ENCODE data around the gene BROX. TPM values are rescaled to one million over a fixed set of nuclear protein-coding genes. Genes with fewer than 3 reads are reported as not detected.
"Not testable (repeated sequence)": the region's sequence is repeated elsewhere in the genome, so short reads cannot be mapped to it uniquely, and the experiment has no call there.

BROX gene, protein sequence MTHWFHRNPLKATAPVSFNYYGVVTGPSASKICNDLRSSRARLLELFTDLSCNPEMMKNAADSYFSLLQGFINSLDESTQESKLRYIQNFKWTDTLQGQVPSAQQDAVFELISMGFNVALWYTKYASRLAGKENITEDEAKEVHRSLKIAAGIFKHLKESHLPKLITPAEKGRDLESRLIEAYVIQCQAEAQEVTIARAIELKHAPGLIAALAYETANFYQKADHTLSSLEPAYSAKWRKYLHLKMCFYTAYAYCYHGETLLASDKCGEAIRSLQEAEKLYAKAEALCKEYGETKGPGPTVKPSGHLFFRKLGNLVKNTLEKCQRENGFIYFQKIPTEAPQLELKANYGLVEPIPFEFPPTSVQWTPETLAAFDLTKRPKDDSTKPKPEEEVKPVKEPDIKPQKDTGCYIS
- 56.0 and 67.7 TPM in 2 replicates for total RNA-seq
- polyA plus RNA-seq (2012) = 18.7 TPM

GRCh38 chr1:222712253-222713090 is at the start of gene BROX, which contains the start of gene AIDA:
Gene BROX, plus strand, starts transcription at chr1:222712564. Its CDS starts 3,136 bp downstream, at chr1:222715700.
Gene AIDA, minus strand, starts transcription at chr1:222712491. Its CDS starts 174 bp downstream, at chr1:222712317.
- DNase-seq (ENCODE audit: low read depth) = peak; percentile 93

GRCh38 chr1:222663431-222663934 is 48.9 kb upstream of the BROX start:
- DNase-seq (ENCODE audit: low read depth) = no peak

GRCh38 chr1:222665964-222666363 is 46.4 kb upstream of the BROX start:
- DNase-seq (ENCODE audit: low read depth) = peak; percentile 18

- DNase-seq (ENCODE audit: low read depth) = not testable (repeated sequence)
Observed at GRCh38 chr1:222668184-222668583, 44.2 kb upstream of the BROX start.

- DNase-seq (ENCODE audit: low read depth) = not testable (repeated sequence)
Observed at GRCh38 chr1:222669107-222669506, 43.3 kb upstream of the BROX start.

DNA sequence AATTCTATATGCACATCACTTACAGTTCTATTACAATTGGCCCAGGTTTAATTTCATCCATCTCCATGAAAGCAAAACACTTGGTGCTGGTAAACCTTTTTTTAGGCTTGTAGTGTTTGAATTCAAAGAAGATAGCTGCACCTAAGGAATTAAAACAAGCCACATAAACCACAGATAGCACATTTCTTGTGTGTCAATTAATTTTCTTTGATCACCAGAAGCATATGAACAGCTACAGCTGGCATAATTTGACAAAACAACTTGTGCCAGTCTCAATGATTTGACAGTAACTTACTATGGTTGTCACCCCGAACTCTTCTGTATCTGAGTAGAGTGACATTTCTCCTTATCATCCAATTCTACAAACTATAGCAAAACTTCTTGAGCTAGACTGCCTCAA is 42.3 kb upstream of the BROX start:
- no peak for DNase-seq (ENCODE audit: low read depth)

DNA sequence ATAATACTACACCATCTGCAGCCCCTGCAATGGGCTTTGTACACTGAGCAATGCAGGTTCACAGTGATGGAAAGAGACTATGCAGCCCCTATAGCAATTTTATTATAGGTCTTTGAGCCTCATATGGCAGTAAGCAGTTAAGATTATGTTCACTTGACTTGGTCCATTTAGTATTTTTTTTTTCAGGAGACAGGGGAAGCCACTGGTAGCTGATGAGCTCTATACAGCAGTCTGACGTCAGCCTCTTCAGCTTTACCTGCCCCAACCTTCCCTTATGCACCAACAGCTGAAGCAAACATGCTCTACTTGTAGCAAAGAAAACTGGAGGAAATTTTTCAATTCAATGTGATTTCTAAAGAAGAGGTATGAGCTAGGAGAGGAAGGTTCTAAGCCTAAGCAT is 32.3 kb upstream of the BROX start:
- no peak for DNase-seq (ENCODE audit: low read depth)

GRCh38 chr1:222691016-222691415 is 21.3 kb upstream of the BROX start:
- DNase-seq (ENCODE audit: low read depth) = no peak

DNA sequence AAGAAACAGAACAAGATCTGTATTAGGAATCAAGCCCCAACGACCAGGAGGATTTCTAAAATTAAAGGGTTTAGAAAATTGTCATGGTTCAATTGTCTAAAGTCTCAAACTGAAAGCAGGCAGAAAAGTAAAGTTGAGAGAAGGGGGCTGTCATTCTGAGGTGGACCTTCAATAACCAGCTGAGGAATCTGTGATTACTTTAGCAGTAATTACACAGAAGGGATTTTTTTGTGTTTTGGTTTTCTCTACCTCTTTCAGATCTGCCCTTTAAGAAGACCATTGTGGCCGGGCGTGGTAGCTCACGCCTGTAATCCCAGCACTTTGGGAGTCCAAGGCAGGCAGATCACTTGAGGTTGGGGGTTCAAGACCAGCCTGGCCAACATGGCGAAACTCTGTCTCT is 17.4 kb upstream of the BROX start:
- DNase-seq (ENCODE audit: low read depth) = no peak

GRCh38 chr1:222696741-222697140 is 15.6 kb upstream of the BROX start:
- no peak for DNase-seq (ENCODE audit: low read depth)

DNA sequence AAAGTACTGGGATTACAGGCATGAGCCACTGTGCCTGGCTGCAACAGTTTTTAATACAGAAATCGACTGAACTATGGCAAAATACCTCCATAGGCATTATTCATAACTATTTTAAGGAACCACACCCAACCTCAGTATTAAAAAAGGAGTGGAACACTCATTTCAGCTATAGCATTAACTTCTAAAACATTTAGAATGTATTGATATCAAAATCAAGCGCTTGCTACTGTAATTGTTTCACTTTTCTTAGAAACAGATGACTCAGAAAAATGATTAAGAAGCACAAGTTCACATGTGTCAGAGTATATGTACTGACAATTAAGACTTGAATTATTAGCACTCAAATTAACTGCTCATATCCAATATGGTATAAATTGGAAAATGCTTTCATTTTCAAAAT is 15.2 kb upstream of the BROX start:
- DNase-seq (ENCODE audit: low read depth) = no peak

- DNase-seq (ENCODE audit: low read depth) = peak; percentile 26
Observed at GRCh38 chr1:222697826-222698225, 14.5 kb upstream of the BROX start.

DNA sequence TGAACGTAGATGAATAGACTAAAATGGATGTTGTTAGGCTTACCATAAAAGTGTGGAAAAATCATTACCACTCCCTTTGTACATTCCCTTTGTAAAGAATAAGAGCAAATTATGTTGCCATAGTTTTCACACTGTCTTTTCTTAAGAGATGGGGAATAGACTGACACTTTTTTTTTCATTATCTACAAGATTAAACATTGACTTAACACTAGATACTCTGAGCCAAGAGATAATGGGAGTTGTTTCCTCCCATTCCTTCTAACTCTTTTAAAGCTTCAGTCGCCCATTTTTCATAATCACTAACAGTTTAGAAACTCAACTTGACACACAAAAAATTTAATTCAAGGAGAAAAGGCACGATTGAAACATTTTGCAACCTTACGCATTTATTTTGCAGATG is 10.2 kb upstream of the BROX start:
- no peak for DNase-seq (ENCODE audit: low read depth)

DNA sequence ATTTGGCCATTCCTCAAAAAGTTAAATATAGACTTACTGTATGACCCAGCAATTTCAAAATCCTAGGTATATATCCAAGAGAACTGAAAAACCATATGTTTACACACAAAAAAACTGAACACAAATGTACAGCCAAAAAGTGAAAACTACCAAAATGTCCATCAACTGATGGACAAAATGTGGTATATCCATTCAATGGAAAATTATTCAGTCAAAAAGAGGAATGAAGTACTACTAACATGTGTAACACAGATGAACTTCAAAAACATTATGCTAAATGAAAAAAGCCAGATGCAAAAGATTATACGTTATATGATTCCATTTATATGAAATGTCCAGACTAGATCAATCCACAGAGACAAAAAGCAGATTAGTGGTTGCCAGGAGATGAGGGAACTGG is 8.1 kb upstream of the BROX start:
- DNase-seq (ENCODE audit: low read depth) = no peak

DNA sequence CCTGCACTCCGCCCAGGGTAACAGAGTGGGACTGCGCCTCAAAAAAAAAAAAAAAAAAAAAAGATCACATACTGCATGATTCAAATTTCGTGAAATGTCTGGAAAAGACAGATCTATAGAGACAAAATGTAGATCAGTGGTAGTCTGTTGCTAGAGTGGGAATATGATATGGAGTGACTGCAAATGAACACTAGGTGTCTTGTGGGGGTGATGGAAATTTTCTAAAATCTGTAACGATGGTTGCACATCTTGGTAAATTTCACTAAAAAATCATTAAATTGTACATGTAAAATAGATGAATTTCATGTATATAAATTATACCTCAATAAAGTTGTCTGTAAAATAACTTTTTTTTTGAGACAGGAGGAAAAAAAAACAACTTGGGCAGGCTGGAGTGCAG is 5.5 kb upstream of the BROX start:
- DNase-seq (ENCODE audit: low read depth) = no peak

DNA sequence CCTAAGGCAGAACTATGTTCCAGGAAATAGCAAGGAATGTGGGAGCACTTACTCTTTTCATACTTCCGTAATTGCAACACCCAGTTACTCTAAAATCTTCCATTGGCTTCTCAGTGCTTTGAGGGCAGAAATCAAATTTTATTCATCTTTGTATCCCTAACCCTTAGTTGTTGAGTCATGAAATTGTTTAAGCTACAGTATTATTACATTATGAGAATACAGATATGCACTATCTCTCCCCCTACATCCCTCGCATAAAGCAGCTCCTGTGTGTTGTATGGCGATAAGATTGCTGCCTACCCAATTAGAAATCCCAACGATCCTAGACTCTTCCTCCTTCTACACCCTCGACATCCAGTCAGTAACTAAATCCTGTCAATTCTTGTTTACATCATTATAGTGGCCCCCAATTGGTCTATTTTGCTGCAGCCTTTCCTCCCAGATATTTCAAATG is 2.6 kb upstream of the BROX start:
- DNase-seq (ENCODE audit: low read depth) = no peak

GRCh38 chr1:222711319-222712252 is 778 bp upstream of the BROX start:
- DNase-seq (ENCODE audit: low read depth) = peak; percentile 71

DNA sequence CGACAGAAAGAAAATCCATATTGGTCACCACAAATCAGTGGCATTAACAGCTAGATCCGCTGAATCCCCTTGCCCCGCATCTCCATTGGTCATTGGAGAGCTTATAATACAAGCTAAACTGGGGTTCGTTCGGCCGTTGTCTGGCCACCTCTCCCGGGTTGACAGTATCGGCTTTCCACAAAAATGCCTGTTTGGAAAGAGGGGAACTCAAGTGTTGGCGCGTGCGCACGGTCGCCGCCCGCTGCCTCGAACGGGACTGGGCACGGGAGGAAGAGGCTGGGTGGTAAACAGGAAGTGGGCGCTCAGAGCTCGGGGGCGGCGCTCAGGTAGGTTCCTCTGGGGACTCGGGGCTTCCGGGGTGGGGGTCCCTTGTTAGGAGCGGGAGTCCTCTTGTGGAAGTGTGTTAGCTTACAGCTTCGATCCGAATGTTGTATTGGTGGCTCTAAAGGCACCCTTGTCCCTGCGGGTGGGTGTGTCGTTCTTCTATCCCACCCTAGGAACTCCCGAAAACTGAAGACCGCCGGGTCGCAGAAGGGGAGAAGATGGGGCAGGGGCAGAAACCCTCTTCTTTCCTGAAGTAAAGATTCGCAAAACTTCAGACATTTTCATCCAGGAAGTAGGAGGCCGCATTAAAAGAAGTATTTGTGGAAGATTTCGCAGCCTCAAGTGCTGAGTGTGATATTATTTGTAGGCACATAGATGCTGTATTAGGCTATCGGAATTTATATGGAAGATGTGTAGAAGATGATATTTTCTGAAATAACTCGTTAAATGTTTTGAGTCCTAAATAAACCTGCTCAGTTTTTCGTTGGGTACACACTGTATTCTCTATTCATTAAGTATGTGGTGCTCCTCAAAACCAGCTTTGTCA is 962 bp downstream of the BROX start:
- peak; percentile 98 for DNase-seq (ENCODE audit: low read depth)

DNA sequence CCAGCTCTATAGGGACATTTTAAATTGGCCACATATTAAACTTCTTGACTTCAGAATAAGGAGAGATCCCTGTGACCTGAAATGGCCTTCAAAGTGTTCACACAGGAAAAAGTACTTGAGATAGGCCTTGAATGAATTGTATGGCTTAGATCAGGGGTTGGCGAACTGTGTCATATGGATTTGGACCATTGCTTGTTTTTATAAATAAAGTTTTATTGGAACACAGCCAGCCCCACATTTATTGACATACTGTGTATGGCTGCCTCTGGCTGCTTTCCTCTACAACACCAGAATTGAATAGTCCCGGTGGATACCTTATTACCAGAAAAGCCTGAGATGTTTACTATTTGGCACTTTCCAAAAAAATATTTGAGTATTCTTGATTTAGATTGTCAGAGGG is 4.0 kb downstream of the BROX start:
- no peak for DNase-seq (ENCODE audit: low read depth)

DNA sequence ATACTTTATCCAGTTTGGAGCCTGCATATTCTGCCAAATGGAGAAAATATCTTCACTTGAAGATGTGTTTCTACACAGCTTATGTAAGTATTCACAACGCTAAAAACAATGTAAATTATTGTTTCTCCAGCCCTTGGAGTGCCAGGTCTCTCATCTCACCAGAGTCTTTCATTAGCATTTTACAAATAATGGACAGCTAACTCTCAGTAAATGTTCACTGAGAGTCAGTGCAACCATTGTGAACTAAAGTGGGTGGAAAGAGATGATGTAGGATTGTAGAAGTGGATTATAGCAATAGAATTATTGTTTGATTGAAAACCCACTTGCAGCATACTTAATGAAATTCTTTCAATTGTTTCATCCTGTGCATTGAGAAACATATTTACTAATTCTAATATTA is 16.4 kb downstream of the BROX start:
- DNase-seq (ENCODE audit: low read depth) = no peak
